ENCODE results near the gene ZFP36L1.

ZFP36L1 gene

GRCh38 chr14:68815298-68816182 lies 22.7 kb upstream of the ZFP36L1 start:
- no peak for DNase-seq

- peak; percentile 16 for DNase-seq
Observed at GRCh38 chr14:68814539-68815297, 21.9 kb upstream of the ZFP36L1 start.

GRCh38 chr14:68814238-68814538 lies 21.3 kb upstream of the ZFP36L1 start:
- no peak for DNase-seq

GRCh38 chr14:68813318-68813838 lies 20.5 kb upstream of the ZFP36L1 start:
- DNase-seq, result no peak

GRCh38 chr14:68811171-68811570 lies 18.3 kb upstream of the ZFP36L1 start:
- no peak for DNase-seq

- DNase-seq, result no peak
Observed at GRCh38 chr14:68810173-68811153, 17.6 kb upstream of the ZFP36L1 start.

- no peak for DNase-seq
Observed at GRCh38 chr14:68809524-68809923, 16.7 kb upstream of the ZFP36L1 start.

GRCh38 chr14:68808696-68809480 lies 16.0 kb upstream of the ZFP36L1 start:
- no peak for DNase-seq

- DNase-seq, result no peak
Observed at GRCh38 chr14:68807987-68808386, 15.1 kb upstream of the ZFP36L1 start.

- peak; percentile 50 for DNase-seq
Observed at GRCh38 chr14:68807148-68807600, 14.3 kb upstream of the ZFP36L1 start.

- peak; percentile 20 for DNase-seq
Observed at GRCh38 chr14:68806526-68807147, 13.8 kb upstream of the ZFP36L1 start.

GRCh38 chr14:68805414-68805813 lies 12.5 kb upstream of the ZFP36L1 start:
- DNase-seq, result no peak

- DNase-seq, result no peak
Observed at GRCh38 chr14:68801631-68802030, 8.8 kb upstream of the ZFP36L1 start.

GRCh38 chr14:68800953-68801352 lies 8.1 kb upstream of the ZFP36L1 start:
- no peak for DNase-seq

GRCh38 chr14:68800390-68800789 lies 7.5 kb upstream of the ZFP36L1 start:
- no peak for DNase-seq

GRCh38 chr14:68798621-68799020 lies 5.8 kb upstream of the ZFP36L1 start:
- DNase-seq, result no peak

- no peak for DNase-seq
Observed at GRCh38 chr14:68797121-68797670, 4.3 kb upstream of the ZFP36L1 start.

- no peak for DNase-seq
Observed at GRCh38 chr14:68796418-68797101, 3.7 kb upstream of the ZFP36L1 start.

- peak; percentile 35 for DNase-seq
Observed at GRCh38 chr14:68795597-68796417, 2.9 kb upstream of the ZFP36L1 start.

Data from KG1 (cell line).